ENCODE measurements around the gene CARTPT.

The CARTPT gene

GRCh38 chr5:71737931-71738539, 19.0 kb downstream of the CARTPT start:
- no peak for DNase-seq

DNA sequence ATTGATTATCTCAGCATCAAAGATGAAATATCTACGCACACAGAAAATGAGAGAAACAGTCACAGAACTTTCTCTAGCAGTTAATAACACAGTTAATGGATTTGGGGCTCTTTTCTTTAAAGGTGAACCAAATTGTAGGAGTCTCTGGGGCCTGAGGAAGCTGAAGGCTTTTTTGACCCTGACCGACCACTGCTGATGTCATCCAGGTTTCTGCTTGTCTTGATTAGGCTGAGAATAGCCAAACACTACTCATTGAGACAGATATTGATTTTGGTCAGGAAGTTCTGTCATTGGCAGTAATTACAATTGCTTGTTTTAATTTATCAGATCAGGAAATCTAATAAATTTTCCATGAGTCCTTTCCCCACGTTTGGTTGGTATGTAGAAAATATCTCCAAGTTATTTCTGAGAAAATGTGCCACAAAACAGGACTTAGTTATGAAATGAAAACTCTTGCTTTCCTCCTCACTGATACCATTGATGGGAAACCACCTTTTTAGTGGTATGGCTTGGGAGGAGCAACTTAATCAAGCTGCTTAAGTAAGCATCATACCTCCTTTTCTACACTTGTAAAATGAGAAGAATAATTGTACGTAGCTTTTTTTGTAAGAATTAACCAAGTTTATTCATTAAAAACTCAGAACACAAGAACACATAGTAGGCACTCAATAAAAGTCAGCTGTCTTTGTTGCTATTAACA, 19.7 kb downstream of the CARTPT start:
- no peak for DNase-seq

GRCh38 chr5:71740015-71740753, 21.1 kb downstream of the CARTPT start:
- no peak for DNase-seq

GRCh38 chr5:71743155-71743554, 24.1 kb downstream of the CARTPT start:
- DNase-seq = no peak

GRCh38 chr5:71744009-71744790, 25.1 kb downstream of the CARTPT start:
- no peak for DNase-seq

DNA sequence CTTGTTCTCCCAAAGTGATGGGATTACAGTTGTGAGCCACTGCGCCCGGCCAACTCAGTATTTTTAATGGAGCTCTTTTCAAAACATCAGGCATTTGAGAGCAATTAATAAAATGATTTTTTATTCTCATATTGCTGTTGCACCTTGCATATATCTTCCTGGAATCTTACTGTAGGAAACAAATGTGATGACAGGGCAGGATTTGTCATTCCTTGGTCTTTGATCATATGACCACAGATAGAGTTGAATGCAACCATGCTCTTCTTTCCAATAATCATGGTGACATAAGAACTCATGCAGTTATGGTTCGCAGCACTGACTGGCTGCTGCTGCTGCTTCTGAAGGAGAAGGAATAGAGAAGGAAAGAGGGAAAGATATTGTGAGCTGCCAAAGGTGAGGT, 28.1 kb downstream of the CARTPT start:
- DNase-seq = no peak

DNA sequence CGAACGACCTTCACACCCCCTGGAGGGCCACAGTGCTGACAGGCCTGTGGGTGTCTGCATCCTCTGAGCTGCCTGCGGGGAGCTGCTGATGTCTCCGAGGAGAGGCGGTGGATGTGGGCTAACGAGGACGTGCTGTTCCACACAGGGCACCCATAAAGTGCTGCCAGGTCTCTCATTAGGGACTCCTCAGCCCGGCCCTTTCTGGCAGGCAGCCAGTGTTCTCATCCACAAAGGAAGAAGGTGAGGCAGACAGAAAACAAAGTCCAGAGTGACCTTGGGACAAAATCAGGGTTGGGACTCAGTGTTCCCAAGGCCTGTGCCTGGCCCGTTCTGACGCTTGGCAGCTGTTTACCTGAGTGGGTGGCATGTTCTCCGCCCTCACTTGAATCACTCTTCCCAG, 29.3 kb downstream of the CARTPT start:
- DNase-seq = no peak

DNA sequence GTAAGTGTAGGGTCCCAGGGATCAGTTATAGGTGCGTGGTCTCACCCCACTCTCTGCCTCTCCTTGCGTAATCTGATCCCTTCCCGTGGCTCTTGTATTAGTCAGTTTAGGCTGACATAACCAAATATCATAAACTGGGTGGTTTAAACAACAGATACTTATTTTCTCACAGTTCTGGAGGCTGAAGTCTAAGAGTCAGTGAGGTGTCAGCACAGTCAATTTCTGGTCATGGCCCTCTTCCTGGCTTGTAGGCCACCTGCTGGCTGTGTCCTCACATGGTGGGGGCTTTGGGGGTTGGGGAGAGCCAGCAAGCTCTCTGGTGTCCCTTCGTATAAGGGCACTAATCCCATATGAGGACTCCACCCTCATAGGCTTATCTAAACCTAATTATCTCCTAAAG, 32.3 kb downstream of the CARTPT start:
- no peak for DNase-seq

- no peak for DNase-seq
Measured at GRCh38 chr5:71752441-71753190, 33.5 kb downstream of the CARTPT start.

- DNase-seq = peak; percentile 50
Measured at GRCh38 chr5:71757590-71758543, 38.8 kb downstream of the CARTPT start.

- no peak for DNase-seq
Measured at GRCh38 chr5:71762826-71763225, 43.8 kb downstream of the CARTPT start.

GRCh38 chr5:71767661-71768060, 48.6 kb downstream of the CARTPT start:
- peak; percentile 37 for DNase-seq

DNA sequence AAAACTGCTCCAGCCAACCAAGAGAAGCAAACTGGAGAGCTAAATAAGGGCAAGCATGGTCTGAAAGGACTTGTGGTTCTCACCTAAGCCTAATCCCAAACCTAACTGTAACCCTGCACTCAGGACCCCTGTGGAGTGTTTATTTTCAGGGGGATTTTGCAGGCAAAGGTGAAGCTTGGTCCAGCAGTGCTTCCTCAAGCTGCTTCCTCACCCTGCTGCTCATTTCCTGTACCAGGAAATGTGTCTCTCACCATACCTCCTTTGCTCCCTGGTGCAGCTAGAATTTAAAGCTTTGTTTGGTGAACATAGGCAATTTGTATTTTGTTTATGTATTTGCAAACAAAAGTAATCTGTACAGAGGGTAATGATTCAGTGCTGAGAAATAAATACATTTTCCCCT, 50.2 kb downstream of the CARTPT start:
- no peak for DNase-seq

GRCh38 chr5:71770381-71770780, 51.3 kb downstream of the CARTPT start:
- DNase-seq = no peak
